ENCODE data around the gene ABHD14A.
A peak's percentile ranks its signal among the peaks of the same experiment; 100 is the strongest.
"Not testable (repeated sequence)": the region's sequence is repeated elsewhere in the genome, so short reads cannot be mapped to it uniquely, and the experiment has no call there.

Gene ABHD14A

GRCh38 chr3:51974963-51975851 lies at the start of gene ABHD14A:
Gene ABHD14A, plus strand, starts transcription at chr3:51975064. Its CDS starts 72 bp downstream, at chr3:51975136.
- DNase-seq: peak; percentile 71

GRCh38 chr3:51927061-51927977 lies 47.5 kb upstream of the ABHD14A start:
- DNase-seq: no peak

- no peak for DNase-seq
Measured at GRCh38 chr3:51928438-51928837, 46.4 kb upstream of the ABHD14A start.

- DNase-seq: not testable (repeated sequence)
Measured at GRCh38 chr3:51928981-51929380, 45.9 kb upstream of the ABHD14A start.

GRCh38 chr3:51929420-51930003 lies 45.4 kb upstream of the ABHD14A start:
- no peak for DNase-seq

GRCh38 chr3:51930439-51930838 lies 44.4 kb upstream of the ABHD14A start:
- no peak for DNase-seq

GRCh38 chr3:51931756-51932155 lies 43.1 kb upstream of the ABHD14A start:
- DNase-seq: no peak

- no peak for DNase-seq
Measured at GRCh38 chr3:51932471-51933370, 42.1 kb upstream of the ABHD14A start.

- DNase-seq: no peak
Measured at GRCh38 chr3:51933471-51934138, 41.3 kb upstream of the ABHD14A start.

- DNase-seq: no peak
Measured at GRCh38 chr3:51934139-51934850, 40.6 kb upstream of the ABHD14A start.

GRCh38 chr3:51934991-51935885 lies 39.6 kb upstream of the ABHD14A start:
- no peak for DNase-seq

- DNase-seq: no peak
Measured at GRCh38 chr3:51935886-51936755, 38.7 kb upstream of the ABHD14A start.

GRCh38 chr3:51937014-51937413 lies 37.9 kb upstream of the ABHD14A start:
- DNase-seq: no peak

- DNase-seq: no peak
Measured at GRCh38 chr3:51937611-51938450, 37.0 kb upstream of the ABHD14A start.

- DNase-seq: no peak
Measured at GRCh38 chr3:51938780-51939425, 36.0 kb upstream of the ABHD14A start.

GRCh38 chr3:51940648-51941462 lies 34.0 kb upstream of the ABHD14A start:
- DNase-seq: no peak
